Panc1 (cell line): Measurements from ENCODE around the gene RBM45.
"Not testable (repeated sequence)": the region's sequence is repeated elsewhere in the genome, so short reads cannot be mapped to it uniquely, and the experiment has no call there.

Source experiments
- POLR2AphosphoS5 ChIP-seq: IDR thresholded peaks from 2 replicates; pipeline ENCODE4 v1.6.1; 2012; ENCODE audit warnings: mild to moderate bottlenecking, low read depth, low read length, moderate library complexity
- TCF7L2 ChIP-seq: IDR thresholded peaks from 2 replicates; pipeline ENCODE4 v1.6.1; 2011; ENCODE audit warnings: mild to moderate bottlenecking, low read depth, low read length, inconsistent platforms
- TF ChIP-seq, protein P1 (sequence below): fragments of 450-650 bp; IDR thresholded peaks from 2 replicates; pipeline ENCODE4 v1.5.1; 2017; ENCODE audit warnings: mild to moderate bottlenecking

DNA sequence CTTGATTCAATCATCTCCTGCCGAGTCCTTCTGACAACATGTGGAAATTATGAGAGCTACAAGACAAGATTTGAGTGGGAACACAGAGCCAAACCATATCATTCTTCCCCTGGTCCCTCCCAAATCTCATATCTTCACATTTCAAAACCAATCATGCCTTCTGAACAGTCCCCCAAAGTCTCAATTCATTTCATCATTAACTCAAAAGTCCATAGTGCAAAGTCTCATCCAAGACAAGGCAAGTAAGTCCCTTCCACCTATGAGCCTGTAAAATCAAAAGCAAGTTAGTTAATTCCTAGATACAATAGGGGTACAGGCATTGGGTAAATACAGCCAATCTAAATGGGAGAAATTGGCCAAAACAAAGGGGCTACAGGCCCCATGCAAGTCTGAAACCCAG, 41.6 kb downstream of the RBM45 start:
- TF ChIP-seq, protein P1, sequence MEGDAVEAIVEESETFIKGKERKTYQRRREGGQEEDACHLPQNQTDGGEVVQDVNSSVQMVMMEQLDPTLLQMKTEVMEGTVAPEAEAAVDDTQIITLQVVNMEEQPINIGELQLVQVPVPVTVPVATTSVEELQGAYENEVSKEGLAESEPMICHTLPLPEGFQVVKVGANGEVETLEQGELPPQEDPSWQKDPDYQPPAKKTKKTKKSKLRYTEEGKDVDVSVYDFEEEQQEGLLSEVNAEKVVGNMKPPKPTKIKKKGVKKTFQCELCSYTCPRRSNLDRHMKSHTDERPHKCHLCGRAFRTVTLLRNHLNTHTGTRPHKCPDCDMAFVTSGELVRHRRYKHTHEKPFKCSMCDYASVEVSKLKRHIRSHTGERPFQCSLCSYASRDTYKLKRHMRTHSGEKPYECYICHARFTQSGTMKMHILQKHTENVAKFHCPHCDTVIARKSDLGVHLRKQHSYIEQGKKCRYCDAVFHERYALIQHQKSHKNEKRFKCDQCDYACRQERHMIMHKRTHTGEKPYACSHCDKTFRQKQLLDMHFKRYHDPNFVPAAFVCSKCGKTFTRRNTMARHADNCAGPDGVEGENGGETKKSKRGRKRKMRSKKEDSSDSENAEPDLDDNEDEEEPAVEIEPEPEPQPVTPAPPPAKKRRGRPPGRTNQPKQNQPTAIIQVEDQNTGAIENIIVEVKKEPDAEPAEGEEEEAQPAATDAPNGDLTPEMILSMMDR, result not testable (repeated sequence)
- not testable (repeated sequence) for TF ChIP-seq POLR2AphosphoS5, TCF7L2
